Smooth muscle cell (in vitro differentiated cells): ENCODE results near the gene FURIN. TPM values are rescaled to one million over a fixed set of nuclear protein-coding genes. Genes with fewer than 3 reads are reported as not detected.
"Not testable (repeated sequence)": the region's sequence is repeated elsewhere in the genome, so short reads cannot be mapped to it uniquely, and the experiment has no call there.

ENCODE experiments used
- DNase-seq: peaks from one replicate; lab custom pipeline; 2025; ENCODE audit not compliant: unreplicated experiment; lab: John Stamatoyannopoulos, UW
- H2AFZ ChIP-seq: fragments of 200-600 bp; sonication (generic); 2 replicates; pipeline ENCODE4 v1.6.0; 2016; ENCODE audit warnings: antibody characterized with exemption, low read depth, mild to moderate bottlenecking
- H3F3A ChIP-seq: fragments of 200-600 bp; sonication (generic); 2 replicates; pipeline ENCODE4 v1.6.0; 2017; ENCODE audit warnings: antibody characterized with exemption, low read depth
- H3K27ac ChIP-seq: fragments of 200-600 bp; sonication (generic); 2 replicates; pipeline ENCODE4 v1.5.1; 2016; ENCODE audit warnings: low read depth, mild to moderate bottlenecking
- H3K27me3 ChIP-seq: fragments of 200-600 bp; sonication (generic); 2 replicates; pipeline ENCODE4 v1.6.1; 2016; ENCODE audit warnings: low read depth, mild to moderate bottlenecking
- H3K36me3 ChIP-seq: fragments of 200-600 bp; sonication (generic); 2 replicates; pipeline ENCODE4 v1.5.1; 2016; ENCODE audit warnings: low read depth
- H3K4me1 ChIP-seq: fragments of 200-600 bp; sonication (generic); 2 replicates; pipeline ENCODE4 v1.5.1; 2016; ENCODE audit warnings: low read depth
- H3K4me2 ChIP-seq: fragments of 200-600 bp; sonication (generic); 2 replicates; pipeline ENCODE4 v1.6.0; 2016; ENCODE audit warnings: mild to moderate bottlenecking
- H3K4me3 ChIP-seq: fragments of 200-600 bp; sonication (generic); 2 replicates; pipeline ENCODE4 v1.5.1; 2016; ENCODE audit warnings: mild to moderate bottlenecking
- H3K79me2 ChIP-seq: fragments of 200-600 bp; sonication (generic); 2 replicates; pipeline ENCODE4 v1.6.0; 2016; ENCODE audit warnings: low read depth, mild to moderate bottlenecking
- H3K9ac ChIP-seq: fragments of 200-600 bp; sonication (generic); 2 replicates; pipeline ENCODE4 v1.6.0; 2016; ENCODE audit warnings: low read depth
- H3K9me3 ChIP-seq: fragments of 200-600 bp; sonication (generic); replicated peaks from 2 replicates; pipeline ENCODE4 v1.5.1; 2016; ENCODE audit warnings: low read depth
- H4K20me1 ChIP-seq: fragments of 200-600 bp; sonication (generic); 2 replicates; pipeline ENCODE4 v1.6.0; 2016; ENCODE audit warnings: low read depth
- CTCF ChIP-seq: fragments of 200-600 bp; sonication (generic); IDR thresholded peaks from 2 replicates; pipeline ENCODE4 v1.5.1; 2017; ENCODE audit warnings: borderline replicate concordance, mild to moderate bottlenecking, antibody characterized with exemption; ENCODE audit not compliant: insufficient read depth, poor library complexity, severe bottlenecking
- WGBS: methylation state at CpG from one replicate; pipeline ENCODE4 v1.1.7; 2016; ENCODE audit warnings: low lambda C conversion rate; 5-methylcytosine and 5-hydroxymethylcytosine counted together
- polyA plus RNA-seq: library from polyadenylated mRNA; unstranded; fragments of >200 nt; fragmentation: Nextera tagmentation; extraction: Ambion mirVana; gene quantifications from 2 replicates; pipeline ENCODE4 v1.2.1, GENCODE V29; 2016
- total RNA-seq: library from RNA; depleted of rRNA; stranded (reverse); fragments of >200 nt; gene quantifications from 2 replicates; pipeline ENCODE4 v1.2.3, GENCODE V29; 2014

Gene FURIN
- total and polyA plus RNA-seq, 2 experiments from 2014 or later = 66.0 to 113 TPM

DNA sequence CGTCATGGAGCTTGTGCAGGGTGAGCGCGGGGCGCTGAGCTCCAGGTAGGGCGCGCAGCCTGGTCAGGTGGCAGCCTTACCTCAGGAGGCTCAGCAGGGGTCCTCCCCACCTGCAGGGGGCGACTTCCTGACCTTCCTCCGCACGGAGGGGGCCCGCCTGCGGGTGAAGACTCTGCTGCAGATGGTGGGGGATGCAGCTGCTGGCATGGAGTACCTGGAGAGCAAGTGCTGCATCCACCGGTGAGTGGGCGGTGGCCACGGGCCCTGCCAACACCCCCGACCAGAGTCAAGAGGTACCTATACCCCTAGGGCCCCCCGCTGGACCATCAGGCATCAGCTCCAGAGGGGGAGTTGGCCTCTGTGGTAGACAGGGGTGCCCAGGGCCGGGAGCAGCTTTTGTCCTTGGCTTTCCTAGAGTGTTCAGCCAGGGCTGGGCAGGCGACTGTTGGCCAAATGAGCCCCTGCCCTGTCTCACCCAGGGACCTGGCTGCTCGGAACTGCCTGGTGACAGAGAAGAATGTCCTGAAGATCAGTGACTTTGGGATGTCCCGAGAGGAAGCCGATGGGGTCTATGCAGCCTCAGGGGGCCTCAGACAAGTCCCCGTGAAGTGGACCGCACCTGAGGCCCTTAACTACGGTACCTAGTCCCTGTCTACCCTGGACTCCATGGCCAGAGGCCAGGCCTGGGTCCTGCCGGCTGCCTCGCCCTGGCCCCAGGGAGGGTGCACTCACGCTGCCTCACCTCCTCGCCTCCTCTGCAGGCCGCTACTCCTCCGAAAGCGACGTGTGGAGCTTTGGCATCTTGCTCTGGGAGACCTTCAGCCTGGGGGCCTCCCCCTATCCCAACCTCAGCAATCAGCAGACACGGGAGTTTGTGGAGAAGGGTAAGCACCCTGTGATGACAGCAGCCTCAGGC lies 25.0 kb downstream of the FURIN start:
- no peak overlapping the region for H3K9ac ChIP-seq
- no peak for DNase-seq
- WGBS = 96% methylated on average over 33 of the region's 33 CpGs

DNA sequence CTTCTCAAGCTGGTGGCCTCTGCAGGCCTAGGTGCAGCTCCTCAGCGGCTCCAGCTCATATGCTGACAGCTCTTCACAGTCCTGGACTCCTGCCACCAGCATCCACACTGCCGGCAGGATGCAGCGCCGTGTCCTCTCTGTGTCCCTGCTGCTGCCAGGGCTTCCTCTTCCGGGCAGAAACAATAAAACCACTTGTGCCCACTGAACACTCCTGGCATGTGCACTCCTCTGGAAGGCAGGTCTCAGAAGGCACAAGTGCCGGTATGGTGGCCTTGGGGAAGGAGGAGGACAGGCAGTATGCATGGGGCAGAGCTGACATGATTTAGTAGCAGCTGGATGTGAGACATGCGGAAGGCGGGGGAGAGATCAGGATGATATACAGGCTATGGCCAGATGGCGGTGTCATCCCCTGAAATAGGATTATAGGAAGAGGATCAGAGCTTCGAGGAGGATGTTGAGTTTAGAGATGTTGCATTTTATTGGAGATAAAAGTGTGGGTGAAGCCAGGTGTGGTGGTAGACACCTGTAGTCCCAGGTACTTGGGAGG lies 27.3 kb downstream of the FURIN start:
- TF ChIP-seq CTCF = no peak
- 93% methylated on average over 10 of the region's 10 CpGs for WGBS
- no peaks in the 10 kb centered on the region for H3F3A ChIP-seq
- H3K27ac ChIP-seq = no peak overlapping the region
- no peaks in the 10 kb centered on the region for H4K20me1 ChIP-seq
- no peak overlapping the region for H3K9ac ChIP-seq
- H3K27me3 ChIP-seq = no peaks in the 10 kb centered on the region
- H3K9me3 ChIP-seq = no peaks in the 10 kb centered on the region
- no peak overlapping the region for H3K4me3 ChIP-seq
- H3K4me2 ChIP-seq = no peak overlapping the region
- no peak overlapping the region for H2AFZ ChIP-seq
- no peaks in the 10 kb centered on the region for H3K36me3 ChIP-seq
- no peaks in the 10 kb centered on the region for H3K79me2 ChIP-seq
- H3K4me1 ChIP-seq = no peaks in the 10 kb centered on the region
- no peak for DNase-seq

More for the DNA sequence above, 25.0 kb downstream of the FURIN start:
- no peaks in the 10 kb centered on the region for H3K4me1 ChIP-seq
- H3K27me3 ChIP-seq = no peaks in the 10 kb centered on the region
- H3K36me3 ChIP-seq = no peaks in the 10 kb centered on the region
- no peaks in the 10 kb centered on the region for H3K9me3 ChIP-seq
- H3F3A ChIP-seq = no peaks in the 10 kb centered on the region
- no peaks in the 10 kb centered on the region for H3K79me2 ChIP-seq
- no peak overlapping the region for H3K27ac ChIP-seq
- no peaks in the 10 kb centered on the region for H4K20me1 ChIP-seq
- TF ChIP-seq CTCF = peak; percentile 13
- no peak overlapping the region for H3K4me3 ChIP-seq
- no peak overlapping the region for H3K4me2 ChIP-seq
- H2AFZ ChIP-seq = no peak overlapping the region

- not testable (repeated sequence) for H3K4me1 ChIP-seq, H3K4me3 ChIP-seq, H3K27ac ChIP-seq, H3K79me2 ChIP-seq, H3K9me3 ChIP-seq, H3K36me3 ChIP-seq, H3K4me2 ChIP-seq, H3F3A ChIP-seq, H3K27me3 ChIP-seq, H4K20me1 ChIP-seq, H3K9ac ChIP-seq, H2AFZ ChIP-seq, DNase-seq
- WGBS = 95% methylated on average over 9 of the region's 14 CpGs
These were observed 28.8 kb downstream of the FURIN start for GRCh38 chr15:90897131-90897655.

DNA sequence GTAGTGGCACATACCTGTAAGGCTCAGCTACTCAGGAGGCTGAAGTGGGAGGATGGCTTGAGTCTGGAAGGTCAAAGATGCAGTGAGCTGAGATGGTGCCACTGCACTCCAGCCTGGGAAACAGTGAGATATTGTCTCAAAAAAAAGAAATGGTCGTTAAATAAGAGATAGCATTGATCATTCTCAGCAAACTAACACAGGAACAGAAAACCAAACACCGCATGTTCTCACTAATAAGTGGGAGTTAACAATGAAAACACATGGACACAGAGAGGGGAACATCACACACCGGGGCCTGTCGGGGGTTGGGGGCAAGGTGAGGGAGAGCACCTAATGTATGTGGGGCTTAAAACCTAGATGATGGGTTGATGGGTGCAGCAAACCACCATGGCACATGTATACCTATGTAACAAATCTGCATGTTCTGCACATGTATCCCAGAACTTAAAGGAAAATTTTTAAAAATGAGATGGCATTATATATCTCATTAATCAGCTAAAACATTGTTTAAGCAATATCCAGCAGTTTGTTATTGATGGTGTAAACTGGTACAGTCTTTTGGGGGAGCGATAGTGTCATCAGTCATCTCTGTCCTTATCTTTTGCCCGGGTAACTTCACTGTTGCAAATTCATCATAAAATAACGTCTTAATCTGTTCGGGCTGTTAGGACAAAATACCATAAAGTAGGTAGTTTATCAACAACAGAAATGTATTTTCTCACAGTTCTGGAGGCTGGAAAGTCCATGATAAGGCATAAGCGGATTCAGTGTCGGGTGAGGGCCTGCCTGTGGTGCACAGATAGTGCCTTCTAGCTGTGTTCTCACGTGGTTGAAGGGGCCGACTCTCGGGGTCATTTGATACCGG lies 33.0 kb downstream of the FURIN start:
- no peaks in the 10 kb centered on the region for H3K9me3 ChIP-seq
- peaks cover 5% of the 10 kb centered on the region for H3F3A ChIP-seq
- no peaks in the 10 kb centered on the region for H4K20me1 ChIP-seq
- peaks cover 7% of the 10 kb centered on the region for H3K4me1 ChIP-seq
- no peaks in the 10 kb centered on the region for H3K79me2 ChIP-seq
- no peak for TF ChIP-seq CTCF
- H3K36me3 ChIP-seq = no peaks in the 10 kb centered on the region
- H3K27ac ChIP-seq = no peak overlapping the region
- peak overlapping the region; percentile 68 for H3K4me3 ChIP-seq
- peak overlapping the region; percentile 93 for H3K4me2 ChIP-seq
- DNase-seq = no peak
- no peaks in the 10 kb centered on the region for H3K27me3 ChIP-seq
- H3K9ac ChIP-seq = no peak overlapping the region
- H2AFZ ChIP-seq = peak overlapping the region; percentile 99
- 69% methylated on average over 14 of the region's 14 CpGs for WGBS
